ENCODE measurements around the gene CUX1. TPM values are rescaled to one million over a fixed set of nuclear protein-coding genes. Genes with fewer than 3 reads are reported as not detected.
A peak's percentile ranks its signal among the peaks of the same experiment; 100 is the strongest.

CUX1 gene
- total RNA-seq, 1 donor from 2014 or later: 66.4 TPM

DNA sequence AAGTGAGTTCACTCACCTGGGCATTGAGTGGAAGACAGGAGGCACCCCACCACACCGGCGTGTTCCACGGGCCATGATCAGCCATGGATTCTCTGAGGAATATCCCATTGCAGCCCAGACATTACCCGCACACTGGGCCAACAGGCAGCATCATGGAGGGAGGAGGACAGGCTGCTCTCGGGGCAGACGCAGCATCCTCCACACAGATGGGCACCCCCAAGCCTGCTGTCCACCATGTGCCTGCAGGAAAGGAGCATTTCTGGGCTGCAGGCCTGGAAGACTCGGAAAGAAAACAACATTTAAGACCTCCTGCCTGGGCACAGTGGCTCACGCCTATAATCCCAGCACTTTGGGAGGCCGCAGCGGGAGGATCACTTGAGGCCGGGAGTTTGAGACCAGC lies 398.3 kb downstream of the CUX1 start:
- Mint-ChIP-seq H3K9me3 (no peaks in the 10 kb centered on the region), H3K27ac (no peak overlapping the region), H3K27me3 (ENCODE audit: insufficient read depth, low read depth) (peaks cover 2% of the 10 kb centered on the region), H3K4me3 (no peak overlapping the region), H3K4me1 (no peaks in the 10 kb centered on the region), H3K36me3 (peaks cover 12% of the 10 kb centered on the region)
- H3F3A ChIP-seq (ENCODE audit: low read depth): no peaks in the 10 kb centered on the region
- H3K9me3 ChIP-seq (ENCODE audit: low read depth): no peaks in the 10 kb centered on the region
- no peaks in the 10 kb centered on the region for H3K4me1 ChIP-seq
- no peak overlapping the region for H3K27ac ChIP-seq
- no peak overlapping the region for H3K4me3 ChIP-seq
- H2AFZ ChIP-seq (replicated peaks): no peak overlapping the region
- no peak for TF ChIP-seq EZH2 (IDR thresholded peaks at IDR 0.05)
- no peak for TF ChIP-seq CTCF (IDR thresholded peaks at IDR 0.05)
- no peak for TF ChIP-seq EZH2phosphoT487 (IDR thresholded peaks at IDR 0.05)
- H3K4me2 ChIP-seq: no peak overlapping the region
- no peaks in the 10 kb centered on the region for H3K36me3 ChIP-seq
- H3K79me2 ChIP-seq (ENCODE audit: low read depth): no peaks in the 10 kb centered on the region
- DNase-seq (ENCODE audit: low spot score): no peak
- H4K20me1 ChIP-seq (ENCODE audit: low read depth): no peaks in the 10 kb centered on the region
- H3K9ac ChIP-seq: no peak overlapping the region
- no peaks in the 10 kb centered on the region for H3K27me3 ChIP-seq

GRCh38 chr7:102216573-102217314 lies 399.3 kb downstream of the CUX1 start:
- Mint-ChIP-seq H3K9me3 (no peaks in the 10 kb centered on the region), H3K4me1 (no peaks in the 10 kb centered on the region)
- H3K36me3 ChIP-seq: no peaks in the 10 kb centered on the region

DNA sequence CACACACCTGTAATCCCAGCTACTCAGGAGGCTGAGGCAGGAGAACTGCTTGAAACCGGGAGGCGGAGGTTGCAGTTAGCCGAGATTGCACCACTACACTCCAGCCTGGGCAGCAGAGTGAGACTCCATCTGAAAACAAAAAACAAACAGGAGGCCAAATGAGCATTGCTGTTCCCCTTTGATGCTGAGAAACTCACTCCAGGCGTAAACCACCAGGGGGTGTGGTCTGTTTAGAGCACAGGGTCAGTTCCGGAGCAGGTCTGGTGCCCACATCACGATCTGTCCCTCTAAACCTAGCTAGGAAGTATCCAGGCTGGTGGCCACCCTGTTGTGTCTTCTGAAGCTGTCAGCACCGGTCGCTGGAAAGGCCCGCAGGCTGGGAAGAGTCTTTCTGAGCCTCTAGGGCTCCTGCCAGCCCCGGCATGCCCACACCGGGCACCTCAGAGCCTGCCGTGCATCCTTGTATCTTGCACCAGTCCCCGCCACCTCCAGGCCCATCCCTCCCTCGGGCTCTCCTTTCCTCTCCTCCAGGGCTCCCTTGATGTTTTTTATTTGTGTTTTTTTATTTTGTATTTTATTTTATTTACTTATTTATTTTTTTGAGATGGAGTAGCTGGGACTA lies 402.9 kb downstream of the CUX1 start:
- H2AFZ ChIP-seq (replicated peaks): no peak overlapping the region
- no peak overlapping the region for H3K4me3 ChIP-seq
- no peaks in the 10 kb centered on the region for H3K79me2 ChIP-seq (ENCODE audit: low read depth)
- H3K27me3 Mint-ChIP-seq (ENCODE audit: insufficient read depth, low read depth): peaks cover 4% of the 10 kb centered on the region
- H3K4me2 ChIP-seq: no peak overlapping the region
- TF ChIP-seq CTCF (IDR thresholded peaks at IDR 0.05) (no peak), EZH2phosphoT487 (IDR thresholded peaks at IDR 0.05) (no peak), EZH2 (IDR thresholded peaks at IDR 0.05) (no peak)
- no peaks in the 10 kb centered on the region for H3F3A ChIP-seq (ENCODE audit: low read depth)
- H3K4me1 ChIP-seq: no peaks in the 10 kb centered on the region
- H3K9me3 ChIP-seq (ENCODE audit: low read depth): no peaks in the 10 kb centered on the region
- H3K36me3 Mint-ChIP-seq: peaks cover 7% of the 10 kb centered on the region
- no peak overlapping the region for H3K27ac Mint-ChIP-seq
- no peaks in the 10 kb centered on the region for H3K9me3 Mint-ChIP-seq
- no peaks in the 10 kb centered on the region for H3K27me3 ChIP-seq
- H3K36me3 ChIP-seq: no peaks in the 10 kb centered on the region
- no peaks in the 10 kb centered on the region for H4K20me1 ChIP-seq (ENCODE audit: low read depth)
- DNase-seq (ENCODE audit: low spot score): peak; percentile 26
- H3K4me1 Mint-ChIP-seq: no peaks in the 10 kb centered on the region
- H3K27ac ChIP-seq: no peak overlapping the region
- H3K9ac ChIP-seq: no peak overlapping the region
- H3K4me3 Mint-ChIP-seq: no peak overlapping the region

More at GRCh38 chr7:102216573-102217314, 399.3 kb downstream of the CUX1 start:
- TF ChIP-seq EZH2 (IDR thresholded peaks at IDR 0.05) (no peak), EZH2phosphoT487 (IDR thresholded peaks at IDR 0.05) (no peak), CTCF (IDR thresholded peaks at IDR 0.05) (no peak)
- Histone ChIP-seq H3K9ac (no peak overlapping the region), H3K4me1 (no peaks in the 10 kb centered on the region), H3K9me3 (ENCODE audit: low read depth) (no peaks in the 10 kb centered on the region), H3K27me3 (no peaks in the 10 kb centered on the region), H3K27ac (no peak overlapping the region), H3K4me2 (no peak overlapping the region), H4K20me1 (ENCODE audit: low read depth) (no peaks in the 10 kb centered on the region), H2AFZ (replicated peaks) (no peak overlapping the region), H3K4me3 (no peak overlapping the region), H3F3A (ENCODE audit: low read depth) (no peaks in the 10 kb centered on the region), H3K79me2 (ENCODE audit: low read depth) (no peaks in the 10 kb centered on the region)
- peaks cover 12% of the 10 kb centered on the region for H3K36me3 Mint-ChIP-seq
- peaks cover 2% of the 10 kb centered on the region for H3K27me3 Mint-ChIP-seq (ENCODE audit: insufficient read depth, low read depth)
- peak overlapping the region; percentile 87 for H3K27ac Mint-ChIP-seq
- DNase-seq (ENCODE audit: low spot score): no peak
- no peak overlapping the region for H3K4me3 Mint-ChIP-seq

Data from neural progenitor cell (in vitro differentiated cells).